Esophagus squamous epithelium (tissue), 5 donors: ENCODE data around the gene UFSP1. TPM values are rescaled to one million over a fixed set of nuclear protein-coding genes. Genes with fewer than 3 reads are reported as not detected.

ENCODE experiments used
- DNase-seq: peaks from one replicate; lab custom pipeline; 2025; lab: John Stamatoyannopoulos, UW
- H3K27ac ChIP-seq, 4 donors: fragments of 200-600 bp; sonication (generic); one replicate each; pipeline ENCODE4 v1.5.1; 2016 to 2019; ENCODE audit warnings: mild to moderate bottlenecking in 1 of 4
- H3K27me3 ChIP-seq, 4 donors: fragments of 200-600 bp; sonication (generic); 1 replicate in 3 of 4; 2 replicates in 1 of 4; pipeline versions ENCODE4 v1.5.1 to v1.6.0; 2017 to 2021; ENCODE audit warnings: antibody characterized with exemption in 1 of 4
- H3K36me3 ChIP-seq, 3 donors: fragments of 200-600 bp; sonication (generic); one replicate each; pipeline ENCODE4 v1.5.1; 2016 to 2019
- H3K4me1 ChIP-seq, 3 donors: fragments of 200-600 bp; sonication (generic); one replicate each; pipeline ENCODE4 v1.5.1; 2017 to 2019
- H3K4me3 ChIP-seq, 4 donors: fragments of 200-600 bp; sonication (generic); 1 replicate in 3 of 4; 2 replicates in 1 of 4; pipeline ENCODE4 v1.5.1; 2016 to 2019; ENCODE audit warnings: mild to moderate bottlenecking in 2 of 4, moderate library complexity in 1 of 4
- H3K9me3 ChIP-seq, 3 donors: fragments of 200-600 bp; sonication (generic); one replicate each; pipeline ENCODE4 v1.5.1; 2016 to 2019
- CTCF ChIP-seq, 6 experiments: fragments of 450-650 bp in 4 of 6; fragments of 200-600 bp in 2 of 6; sonication (generic) in 2 of 6; IDR thresholded peaks; one replicate each; pipeline ENCODE4 v1.5.1; 2016 to 2019; ENCODE audit warnings: antibody characterized with exemption in 6 of 6, mild to moderate bottlenecking in 4 of 6, moderate library complexity in 4 of 6
- POLR2A ChIP-seq, 4 donors: fragments of 450-650 bp; IDR thresholded peaks; one replicate each; pipeline ENCODE4 v1.6.1; 2017; ENCODE audit warnings: antibody characterized with exemption in 4 of 4, mild to moderate bottlenecking in 4 of 4, moderate library complexity in 3 of 4
- WGBS, 2 donors: methylation state at CpG; one replicate each; pipeline ENCODE4 v1.1.5; 2018; 5-methylcytosine and 5-hydroxymethylcytosine counted together
- intact Hi-C: fragments of 100-400 bp; cut with DNase I; formaldehyde crosslinking; loops from one replicate; pipeline ENCODE4 v1.15.0; 2022
- total RNA-seq, 4 donors: library from RNA; depleted of rRNA; stranded (reverse); fragments of >200 nt; gene quantifications; one replicate each; pipeline ENCODE4 v1.1.0, GENCODE V29; 2016
- donor health status: DM: yes; HTN: yes; CAD: no.

The UFSP1 gene
- total RNA-seq, 4 donors from 2014 or later = 1.3 to 8.4 (median 5.5) TPM

GRCh38 chr7:100897772-100898454, 8.4 kb upstream of the UFSP1 start:
- no peak overlapping the region for H3K27ac ChIP-seq
- H3K9me3 ChIP-seq = no peaks in the 10 kb centered on the region
- TF ChIP-seq POLR2A (IDR thresholded peaks at IDR 0.05) (no peak), CTCF (IDR thresholded peaks at IDR 0.05) (no peak)
- no peak overlapping the region for H3K4me3 ChIP-seq
- H3K4me1 ChIP-seq = peaks cover 20 to 34% (median 28%) of the 10 kb centered on the region in 3 donors
- intact Hi-C loops = loop anchor here (5.0 kb wide), 1 partner anchor 159 kb away; no protein-coding TSS in a partner anchor
- no peak for DNase-seq
- WGBS, 2 donors = 54 to 68% methylated on average over 13 of the region's 13 CpGs
- no peaks in the 10 kb centered on the region for H3K36me3 ChIP-seq
- H3K27me3 ChIP-seq = peaks cover 9 to 98% (median 17%) of the 10 kb centered on the region in 4 donors

GRCh38 chr7:100896732-100897608, 7.5 kb upstream of the UFSP1 start:
- 5 to 15% methylated on average over 2 to 13 of the region's 95 CpGs for WGBS, 2 donors
- intact Hi-C loops = loop anchor here (5.0 kb wide), 1 partner anchor 160 kb away; no protein-coding TSS in a partner anchor
- TF ChIP-seq POLR2A (IDR thresholded peaks at IDR 0.05) (no peak), CTCF (IDR thresholded peaks at IDR 0.05) (peak; percentile 52 to 80 (median 77))
- DNase-seq = no peak
- Histone ChIP-seq H3K36me3 (no peaks in the 10 kb centered on the region), H3K9me3 (no peaks in the 10 kb centered on the region), H3K4me3 (peak overlapping the region in 3 of 4 donors; percentile 50 to 68 (median 51)), H3K27ac (no peak overlapping the region), H3K27me3 (peaks cover 9 to 96% (median 17%) of the 10 kb centered on the region in 4 donors), H3K4me1 (peaks cover 20 to 35% (median 28%) of the 10 kb centered on the region in 3 donors)

GRCh38 chr7:100895956-100896731, 6.6 kb upstream of the UFSP1 start:
- Histone ChIP-seq H3K36me3 (no peaks in the 10 kb centered on the region), H3K4me1 (peaks cover 23 to 44% (median 32%) of the 10 kb centered on the region in 3 donors), H3K27me3 (peaks cover 9 to 88% (median 17%) of the 10 kb centered on the region in 4 donors), H3K9me3 (no peaks in the 10 kb centered on the region), H3K27ac (no peak overlapping the region), H3K4me3 (peak overlapping the region; percentile 28 to 68 (median 50))
- TF ChIP-seq POLR2A (IDR thresholded peaks at IDR 0.05) (no peak), CTCF (IDR thresholded peaks at IDR 0.05) (no peak)
- WGBS, 2 donors = 6 to 8% methylated on average over 21 to 22 of the region's 54 CpGs
- intact Hi-C loops = loop anchor here (5.0 kb wide), 1 partner anchor 161 kb away; no protein-coding TSS in a partner anchor
- no peak for DNase-seq

GRCh38 chr7:100895701-100895955, 6.1 kb upstream of the UFSP1 start, which contains the start of gene ACHE:
ACHE (minus strand) TSS chr7:100895888; CDS start chr7:100894232, 1,656 bp downstream.
- H3K4me1 ChIP-seq = peaks cover 28 to 49% (median 37%) of the 10 kb centered on the region in 3 donors
- peak within 1 kb of the TSS; percentile 28 to 68 (median 50) for H3K4me3 ChIP-seq
- peaks cover 9 to 83% (median 17%) of the 10 kb centered on the region in 4 donors for H3K27me3 ChIP-seq

More at GRCh38 chr7:100895701-100895955, 6.1 kb upstream of the UFSP1 start, which contains the start of gene ACHE:
- TF ChIP-seq POLR2A (IDR thresholded peaks at IDR 0.05) (no peak), CTCF (IDR thresholded peaks at IDR 0.05) (no peak)
- intact Hi-C loops = loop anchor here (5.0 kb wide), 1 partner anchor 162 kb away; no protein-coding TSS in a partner anchor
- Histone ChIP-seq H3K27ac (peak within 1 kb of the TSS in 3 of 4 donors; percentile 16 to 36 (median 19)), H3K36me3 (no peaks in the 10 kb centered on the region), H3K9me3 (no peaks in the 10 kb centered on the region)
- no peak for DNase-seq
- WGBS, 2 donors = no CpG with 5 or more reads among the region's 32 CpGs
